ENCODE data around the gene MXI1.

DNA sequence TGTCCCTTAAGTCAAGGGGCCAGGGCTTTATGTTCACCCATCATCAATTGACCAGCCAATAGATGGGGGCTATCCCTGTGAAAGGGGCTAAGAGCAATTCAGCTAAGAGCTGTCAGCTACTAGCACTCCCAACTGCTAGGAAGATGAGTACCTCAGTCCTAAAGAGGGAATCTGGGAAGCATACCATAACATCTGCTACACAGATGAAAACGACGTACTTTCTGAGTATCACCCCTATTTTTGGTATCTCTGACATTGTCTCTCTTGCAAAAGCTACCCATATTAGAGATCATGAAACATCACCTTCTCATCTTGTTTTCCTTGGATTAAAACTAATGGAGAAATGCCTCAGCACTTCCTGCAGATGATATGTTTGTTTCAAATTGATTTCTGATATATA is 104.8 kb downstream of the MXI1 start:
- no peak for TF ChIP-seq RAD21 (IDR thresholded peaks at IDR 0.05; ENCODE audit: low read length)
- TF ChIP-seq, protein P1, sequence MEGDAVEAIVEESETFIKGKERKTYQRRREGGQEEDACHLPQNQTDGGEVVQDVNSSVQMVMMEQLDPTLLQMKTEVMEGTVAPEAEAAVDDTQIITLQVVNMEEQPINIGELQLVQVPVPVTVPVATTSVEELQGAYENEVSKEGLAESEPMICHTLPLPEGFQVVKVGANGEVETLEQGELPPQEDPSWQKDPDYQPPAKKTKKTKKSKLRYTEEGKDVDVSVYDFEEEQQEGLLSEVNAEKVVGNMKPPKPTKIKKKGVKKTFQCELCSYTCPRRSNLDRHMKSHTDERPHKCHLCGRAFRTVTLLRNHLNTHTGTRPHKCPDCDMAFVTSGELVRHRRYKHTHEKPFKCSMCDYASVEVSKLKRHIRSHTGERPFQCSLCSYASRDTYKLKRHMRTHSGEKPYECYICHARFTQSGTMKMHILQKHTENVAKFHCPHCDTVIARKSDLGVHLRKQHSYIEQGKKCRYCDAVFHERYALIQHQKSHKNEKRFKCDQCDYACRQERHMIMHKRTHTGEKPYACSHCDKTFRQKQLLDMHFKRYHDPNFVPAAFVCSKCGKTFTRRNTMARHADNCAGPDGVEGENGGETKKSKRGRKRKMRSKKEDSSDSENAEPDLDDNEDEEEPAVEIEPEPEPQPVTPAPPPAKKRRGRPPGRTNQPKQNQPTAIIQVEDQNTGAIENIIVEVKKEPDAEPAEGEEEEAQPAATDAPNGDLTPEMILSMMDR (conservative IDR thresholded peaks at IDR 0.05; ENCODE audit: low read depth, low read length): no peak
- TF ChIP-seq FOS (IDR thresholded peaks at IDR 0.05; ENCODE audit: low read depth, low read length): no peak
- TF ChIP-seq SMC3 (IDR thresholded peaks at IDR 0.05; ENCODE audit: low read depth, low read length): no peak
- no peak for TF ChIP-seq POLR2A (IDR thresholded peaks at IDR 0.05; ENCODE audit: low read depth, low read length)
- no peak for TF ChIP-seq RCOR1 (IDR thresholded peaks at IDR 0.05; ENCODE audit: insufficient replicate concordance, low read length)
- TF ChIP-seq MAFK (IDR thresholded peaks at IDR 0.05; ENCODE audit: low read depth, low read length): no peak
- no peak for TF ChIP-seq MXI1 (IDR thresholded peaks at IDR 0.05; ENCODE audit: borderline replicate concordance, low read depth, low read length)
- no peak for TF ChIP-seq RFX5 (IDR thresholded peaks at IDR 0.05; ENCODE audit: low read depth, low read length)
- TF ChIP-seq BHLHE40 (IDR thresholded peaks at IDR 0.05; ENCODE audit: low read depth, low read length): no peak
